ENCODE data around the gene DOLK.

GRCh38 chr9:128901822-128902221 is 45.6 kb downstream of the DOLK start:
- no peak for TF ChIP-seq CTCF (IDR thresholded peaks at IDR 0.05; ENCODE audit: insufficient read depth, low read depth, low read length)
- no peak for TF ChIP-seq EZH2 (IDR thresholded peaks at IDR 0.05; ENCODE audit: insufficient read depth, low read length)

Measured in astrocyte (in vitro differentiated cells and primary cell).